SU-DHL-6 (cell line): ENCODE results near the gene ACE.

Experiments used
- H2AFZ ChIP-seq: fragments of 200-600 bp; sonication (generic); 2 replicates; pipeline ENCODE4 v1.6.1; 2014; ENCODE audit warnings: low read depth, mild to moderate bottlenecking, moderate library complexity, mixed read lengths, antibody characterized with exemption, low read length; ENCODE audit not compliant: severe bottlenecking
- H3F3A ChIP-seq: fragments of 200-600 bp; shearing (Covaris generic); 2 replicates; pipeline ENCODE4 v1.6.0; 2016; ENCODE audit warnings: antibody characterized with exemption, mild to moderate bottlenecking; ENCODE audit not compliant: insufficient read depth
- H3K27ac ChIP-seq: fragments of 200-600 bp; sonication (generic); 2 replicates; pipeline ENCODE4 v1.5.1; 2016; ENCODE audit warnings: low read depth, mild to moderate bottlenecking, low read length, moderate library complexity, mixed read lengths
- H3K27me3 ChIP-seq: fragments of 200-600 bp; sonication (generic), shearing (Covaris generic); 2 replicates; pipeline ENCODE4 v1.6.0; 2014; ENCODE audit warnings: mild to moderate bottlenecking, low read length
- H3K36me3 ChIP-seq: fragments of 200-600 bp; sonication (generic); 2 replicates; pipeline ENCODE4 v1.6.1; 2014; ENCODE audit warnings: mild to moderate bottlenecking, low read length, mixed read lengths
- H3K4me2 ChIP-seq: fragments of 300-600, 200-600 bp; shearing (Covaris generic), sonication (generic); 2 replicates; pipeline ENCODE4 v1.6.0; 2014; ENCODE audit warnings: low read length, low read depth, mild to moderate bottlenecking; ENCODE audit not compliant: poor library complexity, severe bottlenecking
- H3K4me3 ChIP-seq: fragments of 200-600 bp; sonication (generic); 2 replicates; pipeline ENCODE4 v1.5.1; 2014; ENCODE audit warnings: antibody characterized with exemption, low read length, mild to moderate bottlenecking, mixed read lengths; ENCODE audit not compliant: insufficient read depth, poor library complexity, severe bottlenecking
- H3K79me2 ChIP-seq: fragments of 200-600 bp; sonication (generic); 2 replicates; pipeline ENCODE4 v1.6.1; 2014; ENCODE audit warnings: mild to moderate bottlenecking, low read length, moderate library complexity; ENCODE audit not compliant: insufficient read depth
- H3K9ac ChIP-seq: fragments of 200-600 bp; sonication (generic); 2 replicates; pipeline ENCODE4 v1.7.0; 2014; ENCODE audit warnings: mild to moderate bottlenecking, low read length
- H3K9me2 ChIP-seq: fragments of 200-600 bp; sonication (generic); replicated peaks from 2 replicates; pipeline ENCODE4 v1.6.1; 2014; ENCODE audit warnings: low read length; ENCODE audit not compliant: insufficient read depth
- H3K9me3 ChIP-seq: fragments of 200-600 bp; sonication (generic); 2 replicates; pipeline ENCODE4 v1.6.1; 2014; ENCODE audit warnings: low read length, mixed read lengths; ENCODE audit not compliant: insufficient read depth
- H4K20me1 ChIP-seq: fragments of 200-600 bp; sonication (generic); 2 replicates; pipeline ENCODE4 v1.6.1; 2014; ENCODE audit warnings: low read depth, mild to moderate bottlenecking, antibody characterized with exemption, low read length, moderate library complexity, mixed read lengths
- EZH2phosphoT487 ChIP-seq: fragments of 200-600 bp; sonication (generic), shearing (Covaris generic); conservative IDR thresholded peaks from 2 replicates; pipeline ENCODE4 v1.6.1; 2018; ENCODE audit warnings: mild to moderate bottlenecking, antibody characterized with exemption, low read length, moderate library complexity, mixed read lengths
- TF ChIP-seq, protein P1 (sequence below): fragments of 200-600 bp; sonication (generic); IDR thresholded peaks from one replicate; pipeline ENCODE4 v1.5.1; 2017; ENCODE audit warnings: antibody characterized with exemption, mild to moderate bottlenecking, low read length, moderate library complexity; ENCODE audit not compliant: insufficient read depth, poor library complexity, severe bottlenecking

ACE gene

DNA sequence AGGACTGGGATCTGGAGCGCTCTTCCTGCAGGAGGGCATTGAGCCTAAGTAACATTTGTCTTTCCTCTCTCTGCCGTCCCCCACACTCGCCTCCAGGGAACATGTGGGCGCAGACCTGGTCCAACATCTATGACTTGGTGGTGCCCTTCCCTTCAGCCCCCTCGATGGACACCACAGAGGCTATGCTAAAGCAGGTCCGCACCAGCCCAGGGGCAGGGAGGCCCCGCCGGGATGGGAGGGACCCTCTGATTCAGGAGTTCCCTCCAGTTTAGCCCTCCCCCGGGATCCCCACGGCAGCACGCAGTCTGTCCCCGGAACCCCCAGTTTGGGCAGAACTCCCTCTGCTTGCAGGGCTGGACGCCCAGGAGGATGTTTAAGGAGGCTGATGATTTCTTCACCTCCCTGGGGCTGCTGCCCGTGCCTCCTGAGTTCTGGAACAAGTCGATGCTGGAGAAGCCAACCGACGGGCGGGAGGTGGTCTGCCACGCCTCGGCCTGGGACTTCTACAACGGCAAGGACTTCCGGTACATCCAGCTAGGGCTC, 14.1 kb downstream of the ACE start:
- Histone ChIP-seq H3K9me3 (no peaks in the 10 kb centered on the region), H3F3A (no peaks in the 10 kb centered on the region), H2AFZ (no peak overlapping the region), H3K27ac (no peak overlapping the region), H3K36me3 (no peaks in the 10 kb centered on the region), H3K9ac (no peak overlapping the region), H3K27me3 (no peaks in the 10 kb centered on the region), H3K4me3 (no peak overlapping the region), H3K79me2 (no peaks in the 10 kb centered on the region), H4K20me1 (no peaks in the 10 kb centered on the region), H3K9me2 (no peaks in the 10 kb centered on the region), H3K4me2 (no peak overlapping the region)
- TF ChIP-seq, protein P1, sequence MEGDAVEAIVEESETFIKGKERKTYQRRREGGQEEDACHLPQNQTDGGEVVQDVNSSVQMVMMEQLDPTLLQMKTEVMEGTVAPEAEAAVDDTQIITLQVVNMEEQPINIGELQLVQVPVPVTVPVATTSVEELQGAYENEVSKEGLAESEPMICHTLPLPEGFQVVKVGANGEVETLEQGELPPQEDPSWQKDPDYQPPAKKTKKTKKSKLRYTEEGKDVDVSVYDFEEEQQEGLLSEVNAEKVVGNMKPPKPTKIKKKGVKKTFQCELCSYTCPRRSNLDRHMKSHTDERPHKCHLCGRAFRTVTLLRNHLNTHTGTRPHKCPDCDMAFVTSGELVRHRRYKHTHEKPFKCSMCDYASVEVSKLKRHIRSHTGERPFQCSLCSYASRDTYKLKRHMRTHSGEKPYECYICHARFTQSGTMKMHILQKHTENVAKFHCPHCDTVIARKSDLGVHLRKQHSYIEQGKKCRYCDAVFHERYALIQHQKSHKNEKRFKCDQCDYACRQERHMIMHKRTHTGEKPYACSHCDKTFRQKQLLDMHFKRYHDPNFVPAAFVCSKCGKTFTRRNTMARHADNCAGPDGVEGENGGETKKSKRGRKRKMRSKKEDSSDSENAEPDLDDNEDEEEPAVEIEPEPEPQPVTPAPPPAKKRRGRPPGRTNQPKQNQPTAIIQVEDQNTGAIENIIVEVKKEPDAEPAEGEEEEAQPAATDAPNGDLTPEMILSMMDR = no peak
- TF ChIP-seq EZH2phosphoT487 = no peak

DNA sequence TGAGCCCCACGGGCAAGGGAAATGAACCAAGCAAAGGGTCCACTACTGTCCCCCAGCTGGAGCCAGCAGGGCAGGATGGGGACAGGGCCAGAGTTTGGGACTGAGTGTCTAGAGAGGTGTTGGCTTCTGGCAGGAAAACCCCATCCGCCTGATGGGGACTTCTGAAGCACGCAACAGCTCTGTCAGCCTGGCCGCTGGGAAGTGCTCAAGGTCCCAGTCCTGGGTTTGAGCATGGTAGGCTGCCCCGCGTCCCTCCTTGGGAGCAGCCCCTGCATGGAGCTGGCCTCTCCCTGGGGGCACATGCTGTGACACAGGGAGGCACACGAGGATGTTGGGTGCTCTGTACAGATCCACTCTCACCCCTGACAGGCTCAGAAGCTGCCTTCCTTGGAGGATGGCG, 14.6 kb downstream of the ACE start:
- Histone ChIP-seq H3K27ac (no peak overlapping the region), H2AFZ (no peak overlapping the region), H3K4me2 (no peak overlapping the region), H3K9ac (no peak overlapping the region), H3K9me2 (no peaks in the 10 kb centered on the region), H3F3A (no peaks in the 10 kb centered on the region), H3K9me3 (no peaks in the 10 kb centered on the region), H3K4me3 (no peak overlapping the region), H4K20me1 (no peaks in the 10 kb centered on the region), H3K79me2 (no peaks in the 10 kb centered on the region), H3K27me3 (no peaks in the 10 kb centered on the region), H3K36me3 (no peaks in the 10 kb centered on the region)
- TF ChIP-seq, protein P1 = no peak
- no peak for TF ChIP-seq EZH2phosphoT487

DNA sequence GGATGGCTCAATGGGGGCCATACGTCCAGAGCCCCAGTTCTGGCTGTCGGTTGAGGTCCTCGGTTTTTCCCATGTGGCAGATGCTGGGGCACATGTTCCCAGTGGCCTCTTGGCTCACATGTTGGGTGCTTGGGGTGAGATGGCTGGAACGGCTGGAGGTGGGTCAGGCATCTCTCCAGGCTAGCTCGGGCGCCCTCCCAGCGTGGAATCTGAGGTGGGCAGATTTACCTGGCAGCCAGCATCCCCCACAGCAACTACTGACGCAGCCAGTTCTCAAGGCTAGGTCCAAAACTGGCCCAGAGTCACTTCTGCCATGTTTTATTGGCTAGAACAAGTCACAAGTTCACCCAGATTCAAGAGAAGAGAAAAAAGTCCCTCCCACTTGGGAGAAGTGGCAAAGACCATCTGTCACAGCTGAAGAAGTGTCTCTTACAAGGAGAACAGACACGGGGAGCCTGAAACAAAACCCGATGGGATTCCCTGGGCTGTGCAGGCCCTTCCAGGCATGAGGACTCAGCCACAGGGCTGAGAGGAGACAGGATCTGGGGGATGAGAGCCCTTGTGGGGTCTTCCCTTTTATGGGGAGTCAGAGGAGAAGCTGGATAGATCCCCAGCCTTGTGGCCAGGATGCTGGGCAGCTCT, 15.2 kb downstream of the ACE start:
- no peak for TF ChIP-seq EZH2phosphoT487
- TF ChIP-seq, protein P1 = no peak
- H3K9me2 ChIP-seq = no peaks in the 10 kb centered on the region
- H3K27ac ChIP-seq = no peak overlapping the region
- H3K36me3 ChIP-seq = no peaks in the 10 kb centered on the region
- H3K79me2 ChIP-seq = no peaks in the 10 kb centered on the region
- no peaks in the 10 kb centered on the region for H3F3A ChIP-seq
- H3K9ac ChIP-seq = no peak overlapping the region
- H3K4me2 ChIP-seq = no peak overlapping the region
- no peaks in the 10 kb centered on the region for H4K20me1 ChIP-seq
- no peaks in the 10 kb centered on the region for H3K9me3 ChIP-seq
- no peak overlapping the region for H3K4me3 ChIP-seq
- no peak overlapping the region for H2AFZ ChIP-seq
- no peaks in the 10 kb centered on the region for H3K27me3 ChIP-seq
